ENCODE data around the gene ZBTB5. TPM values are rescaled to one million over a fixed set of nuclear protein-coding genes. Genes with fewer than 3 reads are reported as not detected.
A peak's percentile ranks its signal among the peaks of the same experiment; 100 is the strongest.

The ZBTB5 gene
- total RNA-seq, 4 donors from 2014 or later: 15.0 to 23.3 (median 20.5) TPM

DNA sequence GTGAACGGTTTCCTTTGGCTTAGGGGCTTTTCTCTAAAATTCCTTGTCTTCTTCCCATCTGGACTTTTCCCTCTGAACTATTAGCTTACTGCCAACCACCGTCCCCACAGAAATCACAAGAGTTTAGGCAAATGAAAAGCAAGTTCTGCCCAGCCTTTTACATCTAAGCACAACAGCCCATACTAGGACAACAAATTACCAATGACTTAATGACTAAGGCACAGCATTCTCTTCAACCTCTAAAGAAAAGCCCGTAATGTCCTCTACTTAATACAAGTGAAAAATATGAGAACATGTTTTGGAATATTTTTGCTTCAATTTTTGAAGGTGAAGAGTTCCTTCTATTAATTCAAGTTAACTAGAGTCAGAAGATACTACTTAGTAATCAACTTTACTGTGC is 1.2 kb downstream of the ZBTB5 start:
- DNase-seq: no peak
- Histone ChIP-seq H3K27me3 (no peaks in the 10 kb centered on the region), H3K9me3 (no peaks in the 10 kb centered on the region), H3K36me3 (no peaks in the 10 kb centered on the region), H3K27ac (peak overlapping the region; percentile 99), H3K4me1 (peaks cover 12 to 65% (median 21%) of the 10 kb centered on the region in 3 donors), H3K4me3 (peak overlapping the region; percentile 82 to 99 (median 85))
- TF ChIP-seq, protein P1, sequence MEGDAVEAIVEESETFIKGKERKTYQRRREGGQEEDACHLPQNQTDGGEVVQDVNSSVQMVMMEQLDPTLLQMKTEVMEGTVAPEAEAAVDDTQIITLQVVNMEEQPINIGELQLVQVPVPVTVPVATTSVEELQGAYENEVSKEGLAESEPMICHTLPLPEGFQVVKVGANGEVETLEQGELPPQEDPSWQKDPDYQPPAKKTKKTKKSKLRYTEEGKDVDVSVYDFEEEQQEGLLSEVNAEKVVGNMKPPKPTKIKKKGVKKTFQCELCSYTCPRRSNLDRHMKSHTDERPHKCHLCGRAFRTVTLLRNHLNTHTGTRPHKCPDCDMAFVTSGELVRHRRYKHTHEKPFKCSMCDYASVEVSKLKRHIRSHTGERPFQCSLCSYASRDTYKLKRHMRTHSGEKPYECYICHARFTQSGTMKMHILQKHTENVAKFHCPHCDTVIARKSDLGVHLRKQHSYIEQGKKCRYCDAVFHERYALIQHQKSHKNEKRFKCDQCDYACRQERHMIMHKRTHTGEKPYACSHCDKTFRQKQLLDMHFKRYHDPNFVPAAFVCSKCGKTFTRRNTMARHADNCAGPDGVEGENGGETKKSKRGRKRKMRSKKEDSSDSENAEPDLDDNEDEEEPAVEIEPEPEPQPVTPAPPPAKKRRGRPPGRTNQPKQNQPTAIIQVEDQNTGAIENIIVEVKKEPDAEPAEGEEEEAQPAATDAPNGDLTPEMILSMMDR (IDR thresholded peaks at IDR 0.05): no peak
- TF ChIP-seq POLR2A (IDR thresholded peaks at IDR 0.05): no peak
- WGBS, 2 donors: 22 to 31% methylated on average over 3 of the region's 3 CpGs
- intact Hi-C loops (cut with DNase I): no loop called here

DNA sequence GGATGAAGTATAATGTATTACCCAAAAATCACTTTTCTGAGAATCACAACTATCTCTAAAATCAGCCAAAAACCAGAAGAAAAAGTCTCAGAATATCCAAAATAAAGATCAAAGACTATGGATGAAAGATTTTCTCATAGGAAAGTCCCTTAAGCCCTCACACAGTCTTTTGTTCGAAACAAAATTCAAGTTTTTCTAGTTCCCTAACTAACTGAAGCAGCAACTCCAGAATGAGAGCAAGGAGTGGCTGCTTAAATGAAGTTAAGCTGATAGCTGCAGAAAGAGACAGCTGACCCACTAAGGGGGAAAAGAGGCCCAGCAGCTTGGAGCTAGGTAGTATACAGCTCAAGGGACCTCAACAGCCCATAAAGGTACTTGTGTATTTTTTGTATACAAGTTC is 8.4 kb downstream of the ZBTB5 start:
- Histone ChIP-seq H3K4me1 (peaks cover 13 to 97% (median 24%) of the 10 kb centered on the region in 3 donors), H3K4me3 (no peak overlapping the region), H3K27me3 (no peaks in the 10 kb centered on the region), H3K9me3 (no peaks in the 10 kb centered on the region), H3K36me3 (peaks cover 0 to 7% (median 0%) of the 10 kb centered on the region in 3 donors), H3K27ac (peak overlapping the region; percentile 31 to 84 (median 80))
- TF ChIP-seq POLR2A (IDR thresholded peaks at IDR 0.05): no peak
- TF ChIP-seq, protein P1 (IDR thresholded peaks at IDR 0.05): no peak
- no peak for DNase-seq
- intact Hi-C loops (cut with DNase I): no loop called here
- WGBS, 2 donors: 25 to 31% methylated on average over 1 of the region's 1 CpG

DNA sequence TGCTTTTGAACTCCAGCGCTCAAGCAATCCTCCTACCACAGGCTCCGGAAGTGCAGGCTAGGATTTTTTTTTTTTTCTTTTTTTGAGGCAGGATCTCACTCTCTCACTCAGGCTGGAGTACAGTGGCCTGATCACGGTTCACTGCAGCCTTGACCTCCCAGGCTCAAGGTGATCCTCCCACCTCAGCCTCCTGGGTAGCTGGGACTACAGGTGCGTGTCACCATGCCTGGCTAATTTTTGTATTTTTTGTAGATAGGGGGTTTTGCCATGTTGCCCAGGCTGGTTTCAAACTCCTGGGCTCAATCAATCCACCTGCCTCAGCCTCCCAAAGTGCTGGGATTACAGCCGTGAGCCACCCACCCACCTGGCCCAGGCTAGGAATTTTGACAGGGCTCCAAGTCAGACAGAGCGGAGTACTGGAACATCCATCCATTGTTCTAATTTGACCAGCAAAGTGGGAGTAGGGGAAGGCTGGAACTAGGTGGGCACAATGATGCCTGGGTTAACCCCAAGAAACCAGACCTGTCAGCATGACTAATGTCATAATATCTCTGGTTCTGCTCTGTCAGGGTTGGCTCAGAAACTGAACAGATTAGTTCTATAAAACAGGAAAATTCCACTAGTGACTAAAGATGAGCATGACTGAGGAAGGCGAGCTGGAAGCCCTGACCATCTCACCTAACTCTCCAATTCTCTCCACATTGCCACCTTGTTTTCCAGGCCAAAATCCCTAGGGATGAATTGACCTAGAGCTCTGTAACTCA is 9.2 kb downstream of the ZBTB5 start:
- no peak for TF ChIP-seq POLR2A (IDR thresholded peaks at IDR 0.05)
- H3K4me1 ChIP-seq: peaks cover 13 to 97% (median 24%) of the 10 kb centered on the region in 3 donors
- no peak overlapping the region for H3K4me3 ChIP-seq
- peak overlapping the region; percentile 31 to 84 (median 80) for H3K27ac ChIP-seq
- no peaks in the 10 kb centered on the region for H3K9me3 ChIP-seq
- peaks cover 0 to 7% (median 0%) of the 10 kb centered on the region in 3 donors for H3K36me3 ChIP-seq
- no peaks in the 10 kb centered on the region for H3K27me3 ChIP-seq
- WGBS, 2 donors: 59 to 66% methylated on average over 5 of the region's 7 CpGs
- no peak for DNase-seq
- intact Hi-C loops (cut with DNase I): no loop called here

DNA sequence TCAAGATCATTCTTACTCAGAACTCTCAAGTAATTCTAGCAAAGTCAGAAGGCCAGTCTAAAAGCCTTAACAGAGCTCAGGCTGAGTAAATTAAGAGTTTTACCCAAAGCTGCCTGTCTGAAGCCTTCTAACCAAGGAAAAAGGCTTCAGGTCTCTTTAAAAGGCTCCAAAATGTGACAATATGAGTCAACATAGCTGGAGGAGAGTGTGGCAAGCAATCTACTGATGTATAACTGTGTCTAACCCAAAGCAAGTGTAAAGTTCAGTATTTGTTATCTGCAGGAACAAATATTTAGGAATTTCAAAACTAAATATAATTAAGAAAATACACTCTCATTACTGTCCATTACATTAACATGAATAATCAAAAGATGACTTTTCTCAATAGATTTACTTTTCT is 11.0 kb downstream of the ZBTB5 start:
- intact Hi-C loops (cut with DNase I): no loop called here
- H3K9me3 ChIP-seq: no peaks in the 10 kb centered on the region
- no peaks in the 10 kb centered on the region for H3K27me3 ChIP-seq
- H3K27ac ChIP-seq: peak overlapping the region in 3 of 4 donors; percentile 6 to 64 (median 64)
- DNase-seq: no peak
- TF ChIP-seq, protein P1 (IDR thresholded peaks at IDR 0.05): no peak
- TF ChIP-seq POLR2A (IDR thresholded peaks at IDR 0.05): no peak
- peaks cover 0 to 20% (median 0%) of the 10 kb centered on the region in 3 donors for H3K36me3 ChIP-seq
- no peak overlapping the region for H3K4me3 ChIP-seq
- peaks cover 13 to 84% (median 24%) of the 10 kb centered on the region in 3 donors for H3K4me1 ChIP-seq

DNA sequence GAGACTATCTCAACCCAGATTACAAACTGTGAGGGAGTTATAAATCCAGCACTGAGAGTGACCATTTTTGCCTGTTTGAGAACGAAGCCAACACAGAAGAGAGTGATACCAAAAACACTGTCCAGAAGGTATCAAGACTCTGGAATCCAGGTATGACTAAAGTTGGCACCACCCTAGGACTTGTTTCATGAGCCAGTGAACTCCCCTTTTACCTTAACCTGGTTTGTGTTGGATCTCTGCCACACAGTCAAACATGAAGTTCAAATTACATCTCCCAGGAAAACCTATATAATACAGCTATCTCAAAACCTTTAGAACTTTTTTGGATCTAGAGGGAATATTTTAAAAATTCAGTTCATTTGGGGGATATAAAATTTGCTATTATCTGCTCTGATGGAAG is 11.4 kb downstream of the ZBTB5 start:
- H3K36me3 ChIP-seq: peaks cover 0 to 24% (median 0%) of the 10 kb centered on the region in 3 donors
- peaks cover 13 to 80% (median 24%) of the 10 kb centered on the region in 3 donors for H3K4me1 ChIP-seq
- no peaks in the 10 kb centered on the region for H3K9me3 ChIP-seq
- TF ChIP-seq, protein P1 (IDR thresholded peaks at IDR 0.05): no peak
- no peak for TF ChIP-seq POLR2A (IDR thresholded peaks at IDR 0.05)
- DNase-seq: no peak
- no peaks in the 10 kb centered on the region for H3K27me3 ChIP-seq
- WGBS, 2 donors: 50 to 80% methylated on average over 1 of the region's 1 CpG
- peak overlapping the region in 3 of 4 donors; percentile 15 to 64 (median 64) for H3K27ac ChIP-seq
- H3K4me3 ChIP-seq: no peak overlapping the region
- intact Hi-C loops (cut with DNase I): no loop called here
